DMS 273 (cell line): Measurements from ENCODE around the gene CNTNAP5.

ENCODE experiments used
- DNase-seq: peaks from one replicate; lab custom pipeline; 2025; ENCODE audit not compliant: unreplicated experiment; lab: John Stamatoyannopoulos, UW

The CNTNAP5 gene

DNA sequence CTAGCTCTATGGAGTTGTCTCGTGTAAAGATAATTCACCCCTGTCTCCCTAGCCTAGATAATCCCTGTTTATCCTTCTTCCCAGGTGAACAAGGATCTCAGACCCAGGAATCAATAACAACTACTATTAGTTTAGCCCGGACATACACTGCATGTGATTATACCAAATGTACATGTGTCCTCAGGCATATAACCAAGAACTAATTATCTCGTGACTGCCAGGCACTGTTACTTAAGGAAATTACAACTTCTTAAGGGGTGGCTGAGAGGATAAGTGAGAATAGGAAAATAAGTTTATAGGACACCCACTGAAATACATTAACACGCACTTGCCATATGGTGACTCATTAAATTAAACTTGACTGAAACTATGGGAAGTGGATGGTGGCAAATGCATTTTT is 126.6 kb downstream of the CNTNAP5 start:
- DNase-seq: no peak

DNA sequence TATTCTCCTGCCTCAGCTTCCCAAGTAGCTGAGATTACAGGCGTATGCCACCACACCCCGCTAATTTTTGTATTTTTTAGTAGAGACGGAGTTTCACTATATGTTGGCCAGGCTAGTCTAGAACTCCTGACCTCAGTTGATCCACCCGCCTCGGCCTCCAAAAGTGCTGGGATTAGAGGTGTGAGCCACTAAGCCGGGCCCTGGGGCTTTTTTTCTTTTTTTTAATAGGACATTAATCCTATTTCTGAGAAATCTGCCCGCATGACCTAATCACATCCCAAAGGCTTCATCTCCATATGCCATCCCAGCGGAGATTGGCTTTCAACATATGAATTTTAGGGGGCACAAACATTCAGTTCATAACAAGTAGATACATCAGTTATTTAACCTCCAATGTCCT is 128.6 kb downstream of the CNTNAP5 start:
- DNase-seq: no peak

DNA sequence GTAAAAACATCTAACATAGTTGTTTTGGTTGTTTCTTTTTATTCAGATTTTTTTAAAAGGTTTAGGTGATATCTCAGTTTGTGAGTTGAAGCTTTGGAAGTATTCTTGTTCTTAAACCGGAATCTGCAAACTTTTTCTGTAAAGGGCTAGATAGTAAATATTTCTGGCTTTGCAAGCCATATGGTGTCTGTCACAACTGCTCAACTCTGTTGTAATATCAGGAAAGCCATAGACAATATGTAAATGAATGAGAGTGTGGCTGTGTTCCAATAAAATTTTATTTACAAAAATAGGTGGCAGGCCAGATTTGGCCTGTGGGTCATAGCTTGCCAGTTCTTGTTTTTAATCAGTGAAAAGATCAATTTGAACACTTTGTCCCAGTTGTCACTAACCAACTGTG is 134.1 kb downstream of the CNTNAP5 start:
- DNase-seq: no peak

GRCh38 chr2:124161542-124161941 is 136.5 kb downstream of the CNTNAP5 start:
- DNase-seq: no peak

DNA sequence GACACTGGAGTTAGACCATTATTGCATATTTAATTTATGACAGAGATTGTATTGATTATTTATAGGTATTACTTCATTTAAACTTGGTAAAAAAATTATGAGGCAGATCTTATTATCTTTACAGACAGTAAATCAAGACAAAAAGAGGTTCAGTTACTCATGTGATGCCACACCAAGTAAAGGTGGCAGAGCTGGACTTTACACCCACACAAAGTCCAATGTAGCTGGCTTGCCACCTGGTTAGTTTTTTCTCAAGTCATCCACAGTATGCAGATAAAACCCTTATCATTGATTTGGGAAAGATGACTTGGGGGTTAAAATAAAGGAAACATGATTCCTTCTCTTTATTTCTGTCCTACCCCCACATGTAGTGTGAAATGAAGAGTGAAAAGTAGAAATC is 137.2 kb downstream of the CNTNAP5 start:
- no peak for DNase-seq

DNA sequence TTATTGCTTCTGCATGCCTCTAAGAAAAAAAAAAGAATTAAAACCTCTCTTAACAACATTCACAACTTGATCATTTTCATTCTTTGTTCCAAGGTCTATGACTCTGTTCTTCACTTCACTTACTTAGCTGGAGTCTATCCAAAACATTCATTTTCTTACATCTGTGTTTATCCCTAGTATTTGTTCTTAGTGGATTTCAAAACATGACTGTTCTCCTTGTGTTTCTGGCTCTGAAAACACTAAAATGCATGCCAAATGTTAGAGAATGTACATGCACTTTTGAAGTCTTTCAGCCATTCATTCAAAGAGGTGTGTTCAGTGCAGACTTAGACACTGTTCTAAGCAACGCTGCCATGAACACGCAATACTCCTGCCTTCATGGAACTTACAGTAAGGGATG is 138.8 kb downstream of the CNTNAP5 start:
- no peak for DNase-seq

DNA sequence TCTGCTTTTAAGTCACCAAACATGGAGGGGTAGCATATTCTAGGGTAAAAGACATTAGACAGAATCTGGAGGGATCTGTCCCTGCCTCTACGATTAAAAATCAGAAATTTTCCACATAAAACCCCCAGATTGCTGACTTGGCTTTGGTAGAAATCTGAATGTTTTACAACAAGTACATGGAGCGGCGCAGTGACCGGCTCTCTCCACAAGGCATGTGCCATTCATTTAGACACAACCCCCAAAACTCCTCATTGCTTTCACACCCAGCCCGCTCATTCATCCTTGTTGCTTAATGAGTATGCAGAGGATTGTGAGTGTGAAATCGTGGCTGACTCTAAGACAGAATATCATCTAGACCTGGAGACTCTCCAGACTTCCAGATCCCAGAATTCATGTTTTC is 140.6 kb downstream of the CNTNAP5 start:
- no peak for DNase-seq

GRCh38 chr2:124171472-124172063 is 146.5 kb downstream of the CNTNAP5 start:
- DNase-seq: no peak

GRCh38 chr2:124178719-124179118 is 153.6 kb downstream of the CNTNAP5 start:
- no peak for DNase-seq

DNA sequence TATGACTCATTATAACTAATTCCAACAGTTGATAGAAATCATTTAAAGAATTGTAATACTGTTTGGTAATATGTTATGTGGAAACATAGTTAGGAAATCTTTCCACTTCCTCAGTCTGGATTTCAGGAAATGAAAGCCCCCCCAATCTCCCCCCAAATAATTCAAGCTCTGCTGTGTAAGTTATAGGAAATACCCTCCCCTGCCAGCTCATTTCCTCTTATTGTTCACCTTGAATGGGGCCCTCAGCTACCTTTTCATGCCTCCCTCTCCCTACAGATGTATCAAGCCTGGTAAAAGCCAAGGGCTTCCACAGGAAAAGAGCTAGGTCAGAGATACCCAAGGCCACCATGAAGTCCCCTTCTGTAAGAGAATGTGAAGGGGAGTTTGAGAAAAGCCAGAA is 155.5 kb downstream of the CNTNAP5 start:
- no peak for DNase-seq

DNA sequence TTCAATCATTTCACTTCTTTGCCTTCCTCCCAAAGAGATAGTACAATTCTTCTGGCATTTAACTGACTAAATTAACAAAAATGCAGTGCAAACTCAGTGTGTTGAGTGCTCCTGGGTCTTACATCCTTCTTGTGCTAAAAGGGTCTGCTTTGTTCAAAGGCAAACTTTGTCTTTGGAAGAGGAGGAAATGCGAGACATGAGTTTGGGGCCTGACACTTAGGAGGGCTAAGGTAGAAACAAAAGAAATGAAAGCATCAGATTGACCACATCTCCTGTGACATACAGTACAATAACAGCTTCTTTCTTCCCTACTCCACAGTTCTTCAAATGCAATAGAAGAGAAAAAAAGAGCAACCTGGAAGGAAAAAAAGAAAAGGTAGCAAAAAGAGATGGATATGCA is 161.7 kb downstream of the CNTNAP5 start:
- no peak for DNase-seq

DNA sequence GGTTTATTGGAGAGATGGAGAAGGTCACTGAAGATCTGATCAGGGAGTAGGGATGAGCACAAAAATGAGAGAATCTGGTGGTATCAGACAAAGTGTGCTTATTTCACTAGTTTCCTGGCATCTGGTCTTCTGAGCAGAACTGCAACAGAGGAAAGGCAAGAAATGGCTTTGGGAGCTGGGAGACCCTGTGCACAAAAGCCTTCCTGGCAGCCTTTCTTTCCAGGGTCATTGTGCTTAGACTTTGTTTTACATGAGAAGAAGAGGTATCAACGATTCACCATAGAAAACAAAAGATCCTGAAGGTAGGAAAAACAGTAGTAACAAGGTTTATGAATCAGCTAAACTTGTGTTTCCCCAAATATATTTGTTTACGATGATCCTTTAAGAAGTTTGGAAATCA is 162.9 kb downstream of the CNTNAP5 start:
- no peak for DNase-seq

- no peak for DNase-seq
Observed at GRCh38 chr2:124193706-124194105, 168.6 kb downstream of the CNTNAP5 start.

GRCh38 chr2:124201713-124202112 is 176.6 kb downstream of the CNTNAP5 start:
- DNase-seq: no peak

- no peak for DNase-seq
Observed at GRCh38 chr2:124209441-124209840, 184.4 kb downstream of the CNTNAP5 start.

DNA sequence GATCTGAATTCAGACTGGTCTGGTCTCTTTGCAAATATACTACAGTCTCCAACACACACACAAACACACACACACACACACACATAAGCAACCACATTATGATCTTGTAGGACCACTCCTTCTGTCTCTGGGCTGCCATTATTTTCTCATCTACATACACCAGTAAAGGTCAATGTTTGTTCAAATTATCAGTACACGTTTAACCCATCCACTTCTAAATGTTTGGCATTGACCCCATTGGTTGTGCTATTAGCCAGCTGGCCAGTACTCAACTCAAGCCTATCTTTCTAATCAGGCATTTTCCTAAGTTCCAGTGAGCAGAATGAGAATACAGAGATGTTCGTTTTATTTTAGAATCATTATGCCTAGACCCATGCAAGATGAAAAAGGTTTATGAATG is 186.4 kb downstream of the CNTNAP5 start:
- DNase-seq: no peak

GRCh38 chr2:124213977-124214587 is 189.0 kb downstream of the CNTNAP5 start:
- no peak for DNase-seq

DNA sequence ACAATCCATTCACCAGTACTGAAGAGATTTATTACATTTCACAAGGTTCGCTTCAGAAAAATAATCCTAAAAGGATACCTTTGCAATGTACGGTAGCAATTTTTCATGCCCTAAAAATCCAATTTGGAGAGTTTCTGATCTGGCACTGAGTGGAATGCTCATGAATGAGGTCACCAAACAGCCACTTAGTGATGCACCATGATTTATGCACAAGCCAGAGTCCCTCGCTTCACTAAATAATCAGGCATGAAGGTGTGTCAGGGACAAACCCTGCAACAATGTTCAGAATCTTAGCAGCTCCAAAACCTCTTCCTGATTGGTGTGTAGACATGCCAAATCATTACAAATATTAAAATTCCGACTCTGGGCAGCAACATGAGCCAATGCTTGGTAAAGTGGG is 221.1 kb downstream of the CNTNAP5 start:
- no peak for DNase-seq

DNA sequence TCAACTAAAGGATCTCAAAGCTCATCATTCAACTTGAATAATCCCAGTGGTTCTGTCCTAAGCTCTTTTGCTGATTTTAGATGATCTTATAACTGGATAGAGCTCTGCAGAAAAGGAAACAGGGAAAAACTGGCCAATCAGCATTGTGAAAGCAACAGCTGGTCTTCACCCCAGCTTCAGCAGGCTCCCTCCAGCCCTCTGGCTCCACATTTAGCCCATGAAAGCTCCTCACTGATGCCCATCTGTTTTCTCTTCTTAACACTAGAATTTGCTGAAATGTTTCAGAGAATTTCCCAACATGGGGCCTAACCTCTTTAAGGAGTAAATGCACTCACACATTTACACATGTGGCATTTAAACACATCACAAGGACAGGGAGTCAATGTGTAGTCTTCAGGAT is 223.3 kb downstream of the CNTNAP5 start:
- DNase-seq: no peak

- no peak for DNase-seq
Observed at GRCh38 chr2:124250433-124250832, 225.3 kb downstream of the CNTNAP5 start.

GRCh38 chr2:124254621-124255020 is 229.5 kb downstream of the CNTNAP5 start:
- no peak for DNase-seq

DNA sequence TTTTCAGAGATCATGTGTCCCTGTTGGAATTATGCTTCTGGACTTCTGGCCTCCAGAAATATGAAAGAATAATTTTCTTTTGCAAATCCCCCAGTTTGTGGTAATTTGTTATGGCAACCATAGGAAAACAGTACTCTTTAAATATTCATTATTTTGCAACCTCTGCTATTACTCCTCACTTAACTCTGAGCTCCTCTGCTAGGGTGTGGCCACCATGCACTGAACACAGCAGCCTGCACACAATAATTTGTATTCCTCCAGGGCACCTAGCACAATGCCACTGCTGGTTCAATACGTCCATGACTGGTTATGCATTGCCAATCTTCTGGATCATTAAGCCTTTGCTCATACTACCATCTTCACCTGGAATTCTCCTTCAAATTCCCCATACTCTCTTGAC is 232.0 kb downstream of the CNTNAP5 start:
- no peak for DNase-seq

- DNase-seq: no peak
Observed at GRCh38 chr2:124258140-124258880, 233.2 kb downstream of the CNTNAP5 start.
